GM19372 (cell line): ENCODE results near the gene SMR3B.

Experiments used
- ATAC-seq: cut with Tn5 transposase; IDR thresholded peaks from one replicate; pipeline ENCODE4 v1.9.1; 2021; ENCODE audit warnings: mild to moderate bottlenecking, low read depth, moderate library complexity; ENCODE audit not compliant: unreplicated experiment

SMR3B gene

GRCh38 chr4:70382691-70383181 lies at the start of gene SMR3B:
SMR3B (plus strand) TSS chr4:70383131; CDS start chr4:70384511, 1,380 bp downstream.
- no peak for ATAC-seq

GRCh38 chr4:70334681-70335080 lies 48.2 kb upstream of the SMR3B start, which contains the start of gene CABS1:
CABS1 (plus strand) TSS chr4:70334981; CDS start chr4:70335040, 59 bp downstream.
- ATAC-seq, result no peak

- no peak for ATAC-seq
Measured at GRCh38 chr4:70336043-70336442, 46.9 kb upstream of the SMR3B start.

- ATAC-seq, result no peak
Measured at GRCh38 chr4:70337886-70338420, 45.0 kb upstream of the SMR3B start.

GRCh38 chr4:70356185-70356584 lies 26.7 kb upstream of the SMR3B start:
- no peak for ATAC-seq

- ATAC-seq, result no peak
Measured at GRCh38 chr4:70359115-70359661, 23.7 kb upstream of the SMR3B start.

GRCh38 chr4:70360460-70360859 lies 22.5 kb upstream of the SMR3B start, which contains the start of gene SMR3A:
SMR3A (plus strand) TSS chr4:70360760; CDS start chr4:70362116, 1,356 bp downstream.
- ATAC-seq, result no peak

- no peak for ATAC-seq
Measured at GRCh38 chr4:70364002-70364401, 18.9 kb upstream of the SMR3B start.

GRCh38 chr4:70365479-70365878 lies 17.5 kb upstream of the SMR3B start:
- no peak for ATAC-seq

GRCh38 chr4:70367813-70368212 lies 15.1 kb upstream of the SMR3B start:
- no peak for ATAC-seq

GRCh38 chr4:70371987-70372386 lies 10.9 kb upstream of the SMR3B start:
- no peak for ATAC-seq

GRCh38 chr4:70372760-70373159 lies 10.2 kb upstream of the SMR3B start:
- ATAC-seq, result no peak

GRCh38 chr4:70380578-70380977 lies 2.4 kb upstream of the SMR3B start:
- ATAC-seq, result no peak

GRCh38 chr4:70392057-70392776 lies 9.3 kb downstream of the SMR3B start:
- peak; percentile 69 for ATAC-seq

GRCh38 chr4:70397580-70397979 lies 14.6 kb downstream of the SMR3B start, which contains the start of gene OPRPN:
OPRPN (plus strand) TSS chr4:70397940; CDS start chr4:70399286, 1,346 bp downstream.
- ATAC-seq, result no peak

GRCh38 chr4:70399319-70399718 lies 16.4 kb downstream of the SMR3B start:
- peak; percentile 55 for ATAC-seq

- ATAC-seq, result no peak
Measured at GRCh38 chr4:70402762-70403161, 19.8 kb downstream of the SMR3B start.

- ATAC-seq, result no peak
Measured at GRCh38 chr4:70405765-70406164, 22.8 kb downstream of the SMR3B start.

GRCh38 chr4:70425306-70425705 lies 42.4 kb downstream of the SMR3B start:
- ATAC-seq, result no peak

GRCh38 chr4:70426789-70427188 lies 43.9 kb downstream of the SMR3B start:
- no peak for ATAC-seq

GRCh38 chr4:70437197-70437596 lies 54.3 kb downstream of the SMR3B start:
- ATAC-seq, result no peak
